Osteoblast (primary cell): ENCODE measurements around the gene ANO10. TPM values are rescaled to one million over a fixed set of nuclear protein-coding genes. Genes with fewer than 3 reads are reported as not detected.
"Not testable (repeated sequence)": the region's sequence is repeated elsewhere in the genome, so short reads cannot be mapped to it uniquely, and the experiment has no call there.

Source experiments
- DNase-seq: peaks from one replicate; pipeline ENCODE4 v3.0.0; 2011; ENCODE audit warnings: low spot score, mixed read lengths; ENCODE audit not compliant: insufficient read length; ENCODE audit errors: missing footprints
- H2AFZ ChIP-seq: 2 replicates; pipeline ENCODE4 v1.6.0; 2011; ENCODE audit warnings: mild to moderate bottlenecking, low read length
- H3K27ac ChIP-seq: 2 replicates; pipeline ENCODE4 v1.5.1; 2011; ENCODE audit warnings: mild to moderate bottlenecking, low read depth, low read length, moderate library complexity
- H3K27me3 ChIP-seq: 2 replicates; pipeline ENCODE4 v1.6.0; 2012; ENCODE audit warnings: mild to moderate bottlenecking, control low read depth, inconsistent platforms, low read length, moderate library complexity; ENCODE audit not compliant: insufficient read depth
- H3K36me3 ChIP-seq: 2 replicates; pipeline ENCODE4 v1.5.1; 2011; ENCODE audit warnings: mild to moderate bottlenecking, low read length, control low read depth, moderate library complexity; ENCODE audit not compliant: insufficient read depth
- H3K4me1 ChIP-seq: 2 replicates; pipeline ENCODE4 v1.5.1; 2011; ENCODE audit warnings: mild to moderate bottlenecking, low read length, control low read depth, moderate library complexity; ENCODE audit not compliant: insufficient read depth
- H3K4me2 ChIP-seq: 2 replicates; pipeline ENCODE4 v1.6.0; 2011; ENCODE audit warnings: mild to moderate bottlenecking, low read length; ENCODE audit not compliant: insufficient read depth
- H3K4me3 ChIP-seq: fragments of 200-600 bp; sonication (generic); 3 replicates; pipeline ENCODE4 v1.5.1; 2012; ENCODE audit warnings: mild to moderate bottlenecking, low read length, inconsistent platforms; ENCODE audit not compliant: insufficient read depth
- H3K79me2 ChIP-seq: 2 replicates; pipeline ENCODE4 v1.6.0; 2012; ENCODE audit warnings: mild to moderate bottlenecking, low read length, control low read depth, inconsistent platforms; ENCODE audit not compliant: insufficient read depth
- H3K9me3 ChIP-seq: 2 replicates; pipeline ENCODE4 v1.5.1; 2011; ENCODE audit warnings: low read depth, low read length, control low read depth
- H4K20me1 ChIP-seq: 2 replicates; pipeline ENCODE4 v1.6.0; 2012; ENCODE audit warnings: mild to moderate bottlenecking, low read length, control low read depth; ENCODE audit not compliant: insufficient read depth
- total RNA-seq: library from RNA; depleted of rRNA; stranded (reverse); fragments of >200 nt; gene quantifications from 2 replicates; pipeline ENCODE4 v1.2.3, GENCODE V29; 2012
- TF ChIP-seq, protein P1 (sequence below): IDR thresholded peaks from 2 replicates; pipeline ENCODE4 v1.5.1; 2011; ENCODE audit warnings: mild to moderate bottlenecking, low read depth, low read length, moderate library complexity; ENCODE audit errors: extremely low read depth

Gene ANO10
- total RNA-seq, 1 donor, result 55.7 TPM

DNA sequence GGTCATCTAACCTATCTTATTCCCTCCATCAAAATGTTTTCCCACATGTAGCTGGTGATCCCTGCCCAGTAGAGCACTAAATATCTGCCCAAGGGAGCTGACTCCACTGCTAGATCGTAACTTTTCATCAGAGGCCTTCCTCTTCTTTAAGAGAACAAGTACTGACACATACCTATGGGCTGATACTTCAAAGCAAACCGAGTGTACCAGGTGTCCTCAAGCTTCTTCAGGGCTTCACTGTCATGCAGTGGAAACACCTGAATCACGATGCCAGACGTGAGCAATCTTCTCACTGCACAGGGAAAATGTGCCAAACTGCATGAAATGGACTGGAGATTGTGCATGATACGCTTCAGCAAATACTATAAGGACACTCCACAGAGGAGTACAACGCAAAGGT is 41.6 kb downstream of the ANO10 start:
- Histone ChIP-seq H3K36me3 (peaks cover 6% of the 10 kb centered on the region), H3K4me2 (no peak overlapping the region), H3K79me2 (no peaks in the 10 kb centered on the region), H3K4me3 (no peak overlapping the region), H4K20me1 (no peaks in the 10 kb centered on the region), H3K9me3 (no peaks in the 10 kb centered on the region), H3K4me1 (peaks cover 4% of the 10 kb centered on the region), H3K27me3 (no peaks in the 10 kb centered on the region), H2AFZ (no peak overlapping the region), H3K27ac (no peak overlapping the region)
- DNase-seq, result peak; percentile 37
- TF ChIP-seq, protein P1, sequence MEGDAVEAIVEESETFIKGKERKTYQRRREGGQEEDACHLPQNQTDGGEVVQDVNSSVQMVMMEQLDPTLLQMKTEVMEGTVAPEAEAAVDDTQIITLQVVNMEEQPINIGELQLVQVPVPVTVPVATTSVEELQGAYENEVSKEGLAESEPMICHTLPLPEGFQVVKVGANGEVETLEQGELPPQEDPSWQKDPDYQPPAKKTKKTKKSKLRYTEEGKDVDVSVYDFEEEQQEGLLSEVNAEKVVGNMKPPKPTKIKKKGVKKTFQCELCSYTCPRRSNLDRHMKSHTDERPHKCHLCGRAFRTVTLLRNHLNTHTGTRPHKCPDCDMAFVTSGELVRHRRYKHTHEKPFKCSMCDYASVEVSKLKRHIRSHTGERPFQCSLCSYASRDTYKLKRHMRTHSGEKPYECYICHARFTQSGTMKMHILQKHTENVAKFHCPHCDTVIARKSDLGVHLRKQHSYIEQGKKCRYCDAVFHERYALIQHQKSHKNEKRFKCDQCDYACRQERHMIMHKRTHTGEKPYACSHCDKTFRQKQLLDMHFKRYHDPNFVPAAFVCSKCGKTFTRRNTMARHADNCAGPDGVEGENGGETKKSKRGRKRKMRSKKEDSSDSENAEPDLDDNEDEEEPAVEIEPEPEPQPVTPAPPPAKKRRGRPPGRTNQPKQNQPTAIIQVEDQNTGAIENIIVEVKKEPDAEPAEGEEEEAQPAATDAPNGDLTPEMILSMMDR, result no peak

GRCh38 chr3:43573576-43573975 is 48.2 kb downstream of the ANO10 start:
- Histone ChIP-seq H3K4me1 (no peaks in the 10 kb centered on the region), H2AFZ (no peak overlapping the region), H3K36me3 (peaks cover 6% of the 10 kb centered on the region), H3K4me2 (no peak overlapping the region), H4K20me1 (no peaks in the 10 kb centered on the region), H3K9me3 (no peaks in the 10 kb centered on the region), H3K27me3 (no peaks in the 10 kb centered on the region), H3K79me2 (no peaks in the 10 kb centered on the region), H3K27ac (no peak overlapping the region), H3K4me3 (no peak overlapping the region)
- TF ChIP-seq, protein P1, result no peak
- DNase-seq, result no peak

DNA sequence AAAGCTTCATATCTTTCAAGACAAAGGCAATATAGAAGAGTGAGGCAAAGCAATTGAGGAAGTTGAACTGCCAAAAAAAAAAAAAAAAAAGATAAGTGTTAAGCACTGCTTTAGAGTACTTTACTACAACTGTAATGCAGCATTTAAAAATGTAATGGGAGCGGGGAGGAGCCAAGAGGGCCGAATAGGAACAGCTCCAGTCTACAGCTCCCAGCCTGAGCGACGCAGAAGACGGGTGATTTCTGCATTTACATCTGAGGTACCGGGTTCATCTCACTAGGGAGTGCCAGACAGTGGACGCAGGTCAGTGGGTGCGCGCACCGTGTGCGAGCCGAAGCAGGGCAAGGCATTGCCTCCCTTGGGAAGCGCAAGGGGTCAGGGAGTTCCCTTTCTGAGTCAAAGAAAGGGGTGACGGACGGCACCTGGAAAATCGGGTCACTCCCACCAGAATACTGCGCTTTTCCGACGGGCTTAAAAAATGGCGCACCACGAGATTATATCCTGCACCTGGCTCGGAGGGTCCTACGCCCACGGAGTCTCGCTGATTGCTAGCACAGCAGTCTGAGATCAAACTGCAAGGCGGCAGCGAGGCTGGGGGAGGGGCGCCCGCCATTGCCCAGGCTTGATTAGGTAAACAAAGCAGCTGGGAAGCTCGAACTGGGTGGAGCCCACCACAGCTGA is 56.0 kb downstream of the ANO10 start:
- not testable (repeated sequence) for H2AFZ ChIP-seq, DNase-seq, H3K27me3 ChIP-seq, H3K27ac ChIP-seq, H3K4me1 ChIP-seq, H3K4me2 ChIP-seq, H3K79me2 ChIP-seq, H3K4me3 ChIP-seq, H3K36me3 ChIP-seq, H4K20me1 ChIP-seq, H3K9me3 ChIP-seq

- H2AFZ ChIP-seq, result no peak overlapping the region
- no peaks in the 10 kb centered on the region for H4K20me1 ChIP-seq
- no peaks in the 10 kb centered on the region for H3K9me3 ChIP-seq
- no peak for DNase-seq
- no peak overlapping the region for H3K4me3 ChIP-seq
- no peaks in the 10 kb centered on the region for H3K79me2 ChIP-seq
- no peak overlapping the region for H3K27ac ChIP-seq
- TF ChIP-seq, protein P1, result no peak
- H3K27me3 ChIP-seq, result no peaks in the 10 kb centered on the region
- no peak overlapping the region for H3K4me2 ChIP-seq
- no peaks in the 10 kb centered on the region for H3K36me3 ChIP-seq
- H3K4me1 ChIP-seq, result no peaks in the 10 kb centered on the region
These were observed 61.9 kb downstream of the ANO10 start for GRCh38 chr3:43559961-43560360.
